Fibroblast of lung (primary cell): ENCODE results near the gene THAP7. TPM values are rescaled to one million over a fixed set of nuclear protein-coding genes. Genes with fewer than 3 reads are reported as not detected.
"Not testable (repeated sequence)": the region's sequence is repeated elsewhere in the genome, so short reads cannot be mapped to it uniquely, and the experiment has no call there.

Source experiments
- DNase-seq, 2 donors: peaks; one replicate each; pipeline versions ENCODE4 v3.0.0 to v3.0.0-alpha.2; 2010; ENCODE audit warnings: low read depth in 2 of 2
- H2AFZ ChIP-seq: 2 replicates; pipeline ENCODE4 v1.5.1; 2012; ENCODE audit warnings: low read length, control low read depth, inconsistent platforms
- H3K27ac ChIP-seq: 2 replicates; pipeline ENCODE4 v1.5.1; 2011; ENCODE audit warnings: low read length, control low read depth; ENCODE audit not compliant: insufficient read depth
- H3K27me3 ChIP-seq: 2 replicates; pipeline ENCODE4 v1.5.1; 2011; ENCODE audit warnings: mild to moderate bottlenecking, low read length; ENCODE audit not compliant: control insufficient read depth, insufficient read depth
- H3K36me3 ChIP-seq: 2 replicates; pipeline ENCODE4 v1.5.1; 2011; ENCODE audit warnings: low read length; ENCODE audit not compliant: control insufficient read depth, insufficient read depth
- H3K4me1 ChIP-seq: 2 replicates; pipeline ENCODE4 v1.5.1; 2011; ENCODE audit warnings: low read length; ENCODE audit not compliant: control insufficient read depth, insufficient read depth; ENCODE audit errors: extremely low read depth
- H3K4me2 ChIP-seq: 2 replicates; pipeline ENCODE4 v1.5.1; 2011; ENCODE audit warnings: low read length, control low read depth; ENCODE audit not compliant: insufficient read depth; ENCODE audit errors: extremely low read depth
- H3K4me3 ChIP-seq, 4 experiments: fragments of 200-600 bp in 1 of 4; sonication (generic) in 1 of 4; replicated peaks in 1 of 4; 2 replicates each; pipeline ENCODE4 v1.5.1; 2011 to 2016; ENCODE audit warnings: low read length in 4 of 4, low read depth in 3 of 4, mild to moderate bottlenecking in 3 of 4, control low read depth in 2 of 4, inconsistent platforms in 1 of 4, mixed read lengths in 1 of 4; ENCODE audit not compliant: insufficient read depth in 1 of 4; ENCODE audit errors: control extremely low read depth in 1 of 4
- H3K79me2 ChIP-seq: 2 replicates; pipeline ENCODE4 v1.5.1; 2012; ENCODE audit warnings: mild to moderate bottlenecking, low read length, inconsistent platforms; ENCODE audit not compliant: control insufficient read depth, insufficient read depth
- H3K9ac ChIP-seq: 2 replicates; pipeline ENCODE4 v1.5.1; 2011; ENCODE audit warnings: mild to moderate bottlenecking, low read length, control low read depth; ENCODE audit not compliant: insufficient read depth
- H3K9me3 ChIP-seq: 2 replicates; pipeline ENCODE4 v1.5.1; 2012; ENCODE audit warnings: low read depth, low read length; ENCODE audit not compliant: control insufficient read depth, insufficient read depth
- H4K20me1 ChIP-seq: 2 replicates; pipeline ENCODE4 v1.5.1; 2011; ENCODE audit warnings: low read length; ENCODE audit not compliant: control insufficient read depth, insufficient read depth; ENCODE audit errors: extremely low read depth
- CTCF ChIP-seq, 2 donors: IDR thresholded peaks in 1 of 2; conservative IDR thresholded peaks in 1 of 2; 1 replicate in 1 of 2; 2 replicates in 1 of 2; pipeline ENCODE4 v1.5.1; 2011 to 2012; ENCODE audit warnings: low read length in 2 of 2, control low read depth in 1 of 2, inconsistent platforms in 1 of 2, low read depth in 1 of 2, mild to moderate bottlenecking in 1 of 2
- EZH2 ChIP-seq: IDR thresholded peaks from 2 replicates; pipeline ENCODE4 v1.5.1; 2012; ENCODE audit warnings: low read length, control low read depth, mild to moderate bottlenecking; ENCODE audit errors: missing control alignments
- polyA minus RNA-seq: library from RNA; depleted of rRNA, polyadenylated mRNA; stranded (reverse); fragments of >200 nt; gene quantifications from 2 replicates; pipeline ENCODE4 v1.2.3, GENCODE V29; 2011; ENCODE audit warnings: low replicate concordance
- polyA plus RNA-seq, 2 donors: library from polyadenylated mRNA; depleted of rRNA in 1 of 2; stranded (reverse) in 1 of 2; unstranded in 1 of 2; fragments of >200 nt; gene quantifications; 2 replicates each; pipeline ENCODE4 v1.2.1, GENCODE V29; 2011 to 2012; ENCODE audit warnings: missing spikeins in 1 of 2
- total RNA-seq: library from RNA; depleted of rRNA; stranded (reverse); fragments of >200 nt; gene quantifications from 2 replicates; pipeline ENCODE4 v1.2.1, GENCODE V29; 2014

Gene THAP7
- 25.9 and 26.3 TPM in 2 replicates for total RNA-seq
- polyA plus RNA-seq = 15.7 and 15.8 TPM in 2 replicates
- polyA plus RNA-seq (2012) = 19.7 and 22.0 TPM in 2 replicates
- polyA minus RNA-seq = 9.0 and 9.9 TPM in 2 replicates

GRCh38 chr22:21001601-21002325 lies at the start of gene THAP7:
THAP7 (minus strand) TSS chr22:21002118; CDS start chr22:21001911, 207 bp downstream.
- H3K4me3 ChIP-seq = peak within 1 kb of the TSS; percentile 67 to 93 (median 83)
- H2AFZ ChIP-seq = peak within 1 kb of the TSS; percentile 58
- peak within 1 kb of the TSS; percentile 99 for H3K27ac ChIP-seq
- H3K27me3 ChIP-seq = no peaks in the 10 kb centered on the region
- peak within 1 kb of the TSS; percentile 100 for H3K9ac ChIP-seq
- H4K20me1 ChIP-seq = no peaks in the 10 kb centered on the region
- H3K4me1 ChIP-seq = peaks cover 9% of the 10 kb centered on the region
- peaks cover 10% of the 10 kb centered on the region for H3K36me3 ChIP-seq
- peaks cover 27% of the 10 kb centered on the region for H3K79me2 ChIP-seq
- H3K9me3 ChIP-seq = no peaks in the 10 kb centered on the region
- TF ChIP-seq EZH2 (no peak), CTCF (conservative IDR thresholded peaks at IDR 0.05 in 1 of 2, IDR thresholded peaks at IDR 0.05 in 1 of 2; ENCODE audit: low read depth in 1 of 2, low read length in 2 of 2) (no peak)
- H3K4me2 ChIP-seq = peak within 1 kb of the TSS; percentile 91
- peak; percentile 93 to 95 for DNase-seq

GRCh38 chr22:21051145-21051830 lies 49.4 kb upstream of the THAP7 start:
- Histone ChIP-seq H3K9ac (no peak overlapping the region), H3K4me1 (peaks cover under 1% of the 10 kb centered on the region), H3K27me3 (peaks cover 18% of the 10 kb centered on the region), H3K4me3 (no peak overlapping the region), H2AFZ (no peak overlapping the region), H3K79me2 (no peaks in the 10 kb centered on the region), H3K27ac (no peak overlapping the region), H3K4me2 (no peak overlapping the region), H3K36me3 (no peaks in the 10 kb centered on the region), H4K20me1 (no peaks in the 10 kb centered on the region), H3K9me3 (no peaks in the 10 kb centered on the region)
- DNase-seq = no peak
- TF ChIP-seq EZH2 = no peak
- TF ChIP-seq CTCF (conservative IDR thresholded peaks at IDR 0.05 in 1 of 2, IDR thresholded peaks at IDR 0.05 in 1 of 2; ENCODE audit: low read depth in 1 of 2, low read length in 2 of 2) = no peak

- not testable (repeated sequence) for H3K79me2 ChIP-seq
Observed at GRCh38 chr22:21048965-21049364, 47.0 kb upstream of the THAP7 start.

GRCh38 chr22:21048448-21048847 lies 46.5 kb upstream of the THAP7 start:
- not testable (repeated sequence) for H3K9me3 ChIP-seq, H3K27ac ChIP-seq, H3K79me2 ChIP-seq, H3K4me3 ChIP-seq, H3K4me2 ChIP-seq, H3K27me3 ChIP-seq, DNase-seq, H4K20me1 ChIP-seq, H2AFZ ChIP-seq, H3K36me3 ChIP-seq, H3K9ac ChIP-seq
- peaks cover 23% of the 10 kb centered on the region for H3K4me1 ChIP-seq

More at GRCh38 chr22:21048965-21049364, 47.0 kb upstream of the THAP7 start:
- not testable (repeated sequence) for H2AFZ ChIP-seq, DNase-seq, H3K27ac ChIP-seq, H4K20me1 ChIP-seq, H3K27me3 ChIP-seq, H3K4me2 ChIP-seq, H3K36me3 ChIP-seq, H3K4me3 ChIP-seq, H3K9me3 ChIP-seq, H3K9ac ChIP-seq
- peaks cover 18% of the 10 kb centered on the region for H3K4me1 ChIP-seq
